T follicular helper cell (primary cell): ENCODE measurements around the gene ABAT.
"Not testable (repeated sequence)": the region's sequence is repeated elsewhere in the genome, so short reads cannot be mapped to it uniquely, and the experiment has no call there.

Source experiments
- DNase-seq: peaks from one replicate; pipeline ENCODE4 v3.0.0-alpha.2; 2020; ENCODE audit warnings: low read depth

The ABAT gene

GRCh38 chr16:8682551-8683259 is 8.3 kb downstream of the ABAT start:
- DNase-seq = no peak

- DNase-seq = no peak
Observed at GRCh38 chr16:8683640-8684039, 9.2 kb downstream of the ABAT start.

- DNase-seq = no peak
Observed at GRCh38 chr16:8685617-8686016, 11.2 kb downstream of the ABAT start.

- DNase-seq = no peak
Observed at GRCh38 chr16:8686031-8686621, 11.7 kb downstream of the ABAT start.

- no peak for DNase-seq
Observed at GRCh38 chr16:8686879-8687278, 12.5 kb downstream of the ABAT start.

- DNase-seq = no peak
Observed at GRCh38 chr16:8689686-8690085, 15.3 kb downstream of the ABAT start.

DNA sequence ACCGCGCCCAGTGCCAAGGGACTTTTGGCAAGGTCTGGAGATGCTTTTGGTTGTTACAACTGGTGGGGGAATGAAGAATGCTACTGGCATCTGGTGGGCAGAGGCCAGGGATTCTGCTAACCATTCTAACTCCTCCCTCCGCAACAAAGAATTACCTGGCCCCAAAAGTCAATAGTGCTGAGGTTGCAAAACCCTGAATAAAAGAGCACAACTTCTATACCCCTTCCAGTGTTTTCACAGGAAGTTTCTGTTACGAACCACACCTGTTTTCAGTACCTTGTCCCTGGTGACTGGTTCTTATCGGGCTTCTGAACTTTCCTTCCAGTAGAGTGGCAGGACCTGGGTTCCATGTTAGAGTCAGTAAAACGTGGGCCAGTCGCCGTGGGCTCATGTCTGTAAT is 17.3 kb downstream of the ABAT start:
- DNase-seq = no peak

GRCh38 chr16:8694795-8695728 is 20.6 kb downstream of the ABAT start:
- no peak for DNase-seq

GRCh38 chr16:8696880-8697279 is 22.5 kb downstream of the ABAT start:
- DNase-seq = no peak

- no peak for DNase-seq
Observed at GRCh38 chr16:8697965-8698364, 23.5 kb downstream of the ABAT start.

DNA sequence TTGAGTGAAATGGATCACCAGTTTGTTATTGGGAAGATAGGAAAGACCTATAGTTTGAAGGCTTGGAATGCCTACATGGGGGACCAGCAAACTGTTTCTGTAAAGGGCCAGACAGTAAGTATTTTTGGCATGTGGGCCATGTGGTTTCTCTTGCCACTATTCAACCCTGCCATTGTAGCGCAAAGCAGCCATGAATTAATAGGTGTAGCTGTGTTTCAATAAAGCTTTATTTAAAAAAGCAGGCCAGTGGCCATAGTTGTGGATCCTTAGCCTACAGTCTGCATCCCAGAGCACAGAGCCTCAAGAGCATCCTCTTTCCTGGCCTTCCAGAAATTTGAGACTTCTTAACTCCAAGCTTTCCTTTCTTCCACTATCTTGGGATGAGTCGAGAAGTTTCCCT is 29.3 kb downstream of the ABAT start:
- no peak for DNase-seq

DNA sequence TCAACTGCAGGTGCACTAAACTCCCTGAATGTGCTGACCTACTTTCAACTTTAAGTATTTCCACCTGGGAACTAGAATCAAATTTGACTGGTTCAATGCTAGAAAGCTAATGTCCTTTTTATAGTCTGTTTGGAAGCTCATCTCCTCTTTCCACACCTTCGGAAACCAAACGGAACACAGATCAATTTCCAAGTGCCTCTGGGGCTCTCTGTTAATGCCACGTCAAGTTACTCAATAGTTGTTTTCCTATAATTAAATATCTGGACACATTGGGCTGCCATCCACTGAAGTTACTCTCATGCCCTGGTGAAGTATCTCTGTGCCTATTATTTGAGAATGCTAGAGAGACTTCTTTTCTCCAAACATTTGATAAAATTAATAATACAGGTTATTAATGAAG is 29.7 kb downstream of the ABAT start:
- no peak for DNase-seq

DNA sequence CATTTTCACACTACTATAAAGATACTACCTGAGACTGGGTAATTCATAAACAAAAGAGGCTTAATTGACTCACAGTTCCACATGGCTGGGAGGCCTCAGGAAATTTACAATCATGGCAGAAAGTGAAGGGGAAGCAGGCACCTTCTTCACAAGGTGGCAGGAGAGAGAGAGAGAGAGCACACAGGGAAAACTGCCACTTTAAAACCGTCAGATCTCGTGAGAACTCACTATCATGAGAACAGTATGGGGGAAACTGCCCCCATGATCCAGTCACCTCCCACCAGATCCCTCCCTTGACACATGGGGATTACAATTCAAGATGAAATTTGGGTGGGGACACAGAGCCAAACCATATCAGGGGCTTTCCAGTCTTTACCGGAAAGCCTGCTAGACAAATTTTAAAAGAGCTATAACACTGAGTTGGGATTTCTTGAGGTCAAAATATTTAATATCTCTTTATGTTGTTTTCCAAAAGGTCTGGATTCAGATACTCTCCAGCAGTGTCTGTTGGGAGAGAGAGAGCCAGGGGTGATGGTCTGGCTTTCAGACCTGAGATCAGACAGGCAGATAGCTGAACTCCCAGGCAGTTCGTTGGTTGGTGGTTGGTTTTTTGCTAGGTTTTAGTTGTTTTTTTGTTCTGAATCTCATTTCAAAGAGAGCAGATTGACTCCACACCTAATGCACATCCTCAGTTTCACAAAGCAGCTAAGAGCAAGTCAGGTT is 30.8 kb downstream of the ABAT start:
- DNase-seq = not testable (repeated sequence)

DNA sequence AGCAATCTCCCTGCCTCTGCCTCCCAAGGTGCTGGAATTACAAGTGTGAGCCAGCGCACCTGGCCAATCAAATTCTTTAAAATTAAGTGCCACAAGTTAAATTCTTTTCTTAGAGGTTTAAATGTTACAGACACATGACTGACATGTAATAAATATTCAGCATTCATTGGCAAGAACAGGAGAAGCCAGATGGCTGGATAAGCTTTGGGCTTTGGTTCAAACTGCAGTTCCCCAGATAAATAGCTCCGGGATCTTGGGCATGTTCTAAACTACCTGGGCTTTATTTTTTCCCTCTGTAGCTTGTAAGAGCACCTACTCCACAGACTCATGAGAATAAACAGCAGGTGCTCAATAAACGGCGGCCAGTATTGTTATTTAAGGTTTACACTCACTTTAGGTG is 34.1 kb downstream of the ABAT start:
- DNase-seq = no peak

DNA sequence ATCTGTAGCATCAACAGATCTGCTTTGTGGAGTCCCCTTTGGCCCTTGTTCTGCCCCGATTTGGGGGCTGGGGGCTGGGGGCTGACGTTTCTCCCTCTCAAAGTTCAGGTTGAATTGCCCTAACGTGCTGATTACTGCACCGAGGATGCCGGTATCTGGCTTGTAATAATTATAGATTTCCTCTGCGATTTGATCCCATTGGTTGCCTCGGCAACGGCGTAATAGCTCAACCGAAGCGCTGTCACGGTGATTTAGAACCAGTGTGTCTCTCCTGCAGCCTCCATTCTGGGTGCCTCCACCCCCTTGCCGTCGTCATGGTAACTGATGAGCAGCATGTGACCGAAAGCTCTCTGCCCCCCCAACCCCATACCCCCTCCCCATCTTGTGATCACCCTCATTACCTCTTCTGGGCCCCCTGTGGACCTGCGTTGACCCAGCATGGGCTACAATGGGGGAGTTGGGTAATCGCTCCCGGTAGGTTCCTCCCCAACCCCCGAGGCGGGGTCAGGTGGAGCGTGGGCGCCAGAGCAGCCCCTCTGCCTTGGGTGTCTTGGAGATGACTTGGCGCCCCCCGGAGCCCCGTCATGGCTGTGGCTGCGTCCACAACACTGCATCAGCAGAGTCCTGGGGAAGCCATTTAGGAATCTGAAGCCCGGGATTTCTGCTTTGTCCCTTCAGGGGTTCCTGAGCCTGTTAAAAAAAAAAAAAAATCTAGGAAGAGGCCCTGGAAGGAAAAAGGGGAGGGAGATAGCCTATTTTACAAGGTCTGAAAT is 38.4 kb downstream of the ABAT start:
- DNase-seq = no peak

GRCh38 chr16:8713635-8714172 is 39.3 kb downstream of the ABAT start:
- DNase-seq = no peak

DNA sequence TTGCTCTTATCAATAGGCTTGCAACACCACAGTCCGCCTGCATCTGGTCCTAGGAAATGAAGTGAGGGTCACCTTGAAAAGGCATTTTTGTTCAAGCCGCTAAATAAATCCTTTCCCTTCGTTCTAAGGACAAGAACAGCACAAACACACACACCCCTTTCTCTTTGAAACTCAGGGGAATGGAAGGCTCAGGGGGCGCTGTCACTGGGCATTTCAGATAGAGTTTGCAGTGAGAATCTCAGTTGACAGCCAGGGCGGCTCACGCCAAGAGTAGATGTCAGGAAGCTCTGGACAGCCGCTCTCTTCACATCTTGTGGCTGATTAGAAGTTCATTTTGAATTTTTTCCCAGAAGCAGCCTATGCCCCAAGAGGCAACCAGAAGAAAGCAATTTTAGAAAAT is 39.8 kb downstream of the ABAT start:
- no peak for DNase-seq

DNA sequence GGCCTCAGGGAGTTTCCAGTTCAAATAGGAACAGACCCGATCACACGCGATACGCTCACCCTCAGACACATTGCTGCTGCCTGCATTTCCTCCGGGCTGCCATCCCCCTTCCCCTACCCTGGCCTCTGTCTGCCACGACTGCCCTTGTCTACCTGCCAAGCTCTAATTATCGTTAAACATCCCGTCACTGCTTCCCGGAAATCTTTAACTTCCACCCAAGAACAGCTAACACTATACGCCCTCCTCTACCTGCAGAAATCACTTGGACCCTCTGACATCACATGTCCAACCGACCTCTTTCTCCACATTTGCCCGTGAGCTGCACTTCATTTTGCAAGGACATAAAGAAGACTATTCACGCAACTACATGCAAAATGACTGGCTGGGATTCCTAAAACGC is 40.4 kb downstream of the ABAT start:
- no peak for DNase-seq

GRCh38 chr16:8716052-8716451 is 41.6 kb downstream of the ABAT start:
- DNase-seq = no peak

DNA sequence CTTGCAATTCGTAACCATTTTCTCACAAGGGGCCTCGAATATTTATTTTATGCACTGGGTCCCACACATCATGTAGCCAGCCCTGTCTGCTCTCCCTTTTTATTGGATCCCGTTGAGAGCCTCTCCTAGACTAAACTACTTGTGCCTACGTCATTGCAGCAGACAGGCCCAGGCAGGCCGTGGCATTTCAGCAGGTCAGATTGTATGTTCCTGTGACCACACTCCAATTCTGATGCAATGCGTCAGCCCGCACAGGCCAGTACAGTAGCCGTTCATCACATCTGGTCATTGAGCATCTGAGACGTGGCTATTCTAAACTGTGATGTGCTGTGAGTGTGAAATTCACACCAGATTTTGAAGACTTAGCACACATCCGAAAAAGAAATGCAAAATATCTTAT is 42.2 kb downstream of the ABAT start:
- no peak for DNase-seq

- DNase-seq = no peak
Observed at GRCh38 chr16:8717469-8717868, 43.1 kb downstream of the ABAT start.
